Measurements from ENCODE around the gene DEPDC1.
"Not testable (repeated sequence)": the region's sequence is repeated elsewhere in the genome, so short reads cannot be mapped to it uniquely, and the experiment has no call there.

The DEPDC1 gene

DNA sequence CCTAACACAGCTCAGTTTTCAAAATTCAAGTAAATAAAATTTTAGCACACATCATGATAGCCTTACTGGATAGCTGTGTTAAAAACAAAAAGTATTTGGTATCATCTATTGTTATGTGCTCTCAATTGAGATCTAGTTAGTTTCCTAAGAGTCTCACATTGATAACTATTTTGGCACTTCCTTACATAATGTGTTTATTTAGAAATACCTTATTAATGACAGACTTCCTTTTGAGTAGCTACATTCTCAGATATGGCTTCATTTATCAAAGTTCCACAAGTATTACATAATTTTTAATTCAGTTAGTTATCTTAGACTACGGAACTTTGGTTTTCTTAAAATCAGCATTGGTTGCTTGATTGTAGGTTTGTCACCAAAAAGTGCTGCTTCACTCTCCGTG is 20.3 kb downstream of the DEPDC1 start:
- not testable (repeated sequence) for DNase-seq

DNA sequence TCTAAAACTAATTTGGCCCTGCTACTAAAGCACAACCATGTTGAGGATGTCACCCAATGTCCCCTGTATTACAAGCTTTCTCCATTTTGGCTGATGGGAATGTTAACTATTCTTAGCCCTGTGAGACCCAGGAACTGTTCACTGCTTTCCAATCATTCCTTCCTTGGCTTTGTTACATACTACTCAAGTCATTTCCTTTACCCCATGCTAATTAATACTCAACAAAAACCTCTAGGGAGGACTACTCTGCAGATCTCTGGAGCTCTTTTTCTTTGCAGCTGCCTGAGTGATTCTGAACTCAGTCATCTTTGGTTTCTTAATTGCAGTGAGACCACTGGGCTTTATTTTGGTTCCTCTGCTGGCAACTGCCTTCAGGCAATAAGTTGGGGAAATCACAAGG is 23.8 kb downstream of the DEPDC1 start:
- no peak for DNase-seq

GRCh38 chr1:68470388-68470970 is 26.4 kb downstream of the DEPDC1 start:
- peak; percentile 6 for DNase-seq

DNA sequence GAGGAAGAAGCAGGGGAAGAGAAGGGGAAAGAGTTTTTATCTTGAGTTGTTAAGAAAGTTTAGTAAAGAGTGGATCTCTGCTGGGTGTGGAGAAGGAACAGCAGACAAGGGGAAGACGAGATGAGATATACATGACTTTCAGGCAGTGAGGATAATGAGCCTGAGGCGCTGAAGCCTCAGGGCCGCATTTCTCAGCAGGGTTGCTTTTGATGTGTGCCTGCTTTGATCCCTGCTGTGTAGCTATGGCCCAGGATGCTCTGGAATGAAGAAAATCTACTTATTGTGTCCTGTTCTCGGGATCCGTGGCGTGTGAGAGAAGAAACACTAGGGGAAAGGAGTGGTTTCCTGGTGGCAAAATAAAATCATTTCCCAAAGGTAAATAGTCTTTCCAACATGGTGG is 32.0 kb downstream of the DEPDC1 start:
- DNase-seq, result no peak

DNA sequence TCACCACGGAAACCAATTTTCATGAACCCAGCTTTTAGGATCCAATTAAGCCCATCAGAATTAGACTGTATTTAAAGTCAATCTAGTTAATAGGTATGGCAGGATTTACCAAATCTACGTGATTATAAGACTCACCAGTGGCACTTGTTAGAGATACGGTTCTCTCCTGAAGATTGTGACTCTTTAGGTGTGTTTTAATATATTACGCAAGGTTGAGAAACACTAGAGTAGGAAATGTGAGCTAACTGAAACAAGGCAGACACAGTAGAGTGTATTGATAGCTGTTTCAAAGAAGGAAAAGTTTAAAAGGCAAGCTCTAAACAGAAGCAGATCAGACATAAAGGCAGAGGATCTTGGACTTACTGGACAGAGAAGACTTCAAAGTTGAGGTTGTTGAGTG is 35.9 kb downstream of the DEPDC1 start:
- DNase-seq, result no peak

GRCh38 chr1:68459796-68460195 is 37.1 kb downstream of the DEPDC1 start:
- DNase-seq, result no peak

DNA sequence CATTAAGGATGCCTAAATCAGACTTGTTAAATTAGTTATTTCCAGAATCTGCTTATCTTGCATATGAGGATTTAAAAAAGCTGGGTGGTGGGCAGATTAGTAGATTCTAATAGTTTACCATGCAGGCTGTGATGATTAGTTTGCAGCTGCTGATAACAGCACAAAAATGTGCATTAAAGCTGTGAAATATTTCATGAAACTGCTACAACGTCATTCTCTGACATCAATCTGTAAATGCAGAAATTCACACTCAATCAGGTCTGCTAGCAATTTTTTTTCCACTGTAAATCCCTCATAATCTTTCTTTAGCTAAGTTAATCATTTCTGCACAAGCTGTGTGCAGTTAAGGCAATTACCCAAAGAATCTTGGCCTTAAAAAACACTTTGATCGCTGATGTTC is 37.8 kb downstream of the DEPDC1 start:
- no peak for DNase-seq

- DNase-seq, result no peak
Observed at GRCh38 chr1:68456202-68456601, 40.7 kb downstream of the DEPDC1 start.

DNA sequence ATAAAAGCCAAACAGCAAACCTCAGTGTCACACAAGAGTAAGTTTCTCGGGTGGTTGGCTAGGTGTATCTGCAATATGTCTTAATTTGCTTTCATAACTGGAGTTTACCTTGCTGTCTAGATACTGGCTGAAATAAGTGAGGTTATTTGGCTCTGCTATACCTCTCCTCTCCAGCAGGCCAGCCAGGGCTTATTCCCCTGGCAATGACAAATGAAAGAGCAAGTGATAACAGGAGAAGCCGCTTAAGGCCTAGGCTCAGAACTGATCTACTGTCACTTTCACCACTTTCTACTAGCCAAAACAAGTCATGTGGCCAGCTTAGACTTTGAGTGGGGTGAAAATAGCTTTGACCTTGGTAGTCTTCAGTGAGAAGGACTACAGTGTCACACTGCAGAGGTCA is 42.3 kb downstream of the DEPDC1 start:
- DNase-seq, result no peak

- no peak for DNase-seq
Observed at GRCh38 chr1:68453060-68453670, 43.7 kb downstream of the DEPDC1 start.

DNA sequence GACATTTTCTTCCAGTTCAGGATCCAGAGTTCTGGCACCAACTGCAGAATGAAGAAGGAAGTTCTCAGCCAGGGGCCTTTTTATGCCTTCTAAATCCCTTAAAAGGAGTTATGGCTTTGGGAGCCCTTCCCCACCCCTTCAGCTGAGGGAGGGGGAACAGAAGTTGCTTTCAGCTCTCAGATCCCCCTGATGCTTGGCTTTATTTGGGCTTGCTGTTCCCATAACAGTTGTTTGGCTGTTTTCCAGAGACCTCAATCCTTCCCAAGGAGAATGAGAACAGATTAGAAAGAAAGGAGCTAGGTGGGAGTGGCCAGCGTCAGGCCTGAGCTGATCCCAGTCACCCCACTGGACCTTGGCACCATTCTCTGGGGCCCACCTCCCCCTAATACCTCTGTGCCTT is 47.0 kb downstream of the DEPDC1 start, which contains the start of gene RPE65:
RPE65 (minus strand) TSS at position 54 of the 400 bp plus-strand sequence; CDS start at position 5, 49 bp downstream.
- DNase-seq, result no peak

DNA sequence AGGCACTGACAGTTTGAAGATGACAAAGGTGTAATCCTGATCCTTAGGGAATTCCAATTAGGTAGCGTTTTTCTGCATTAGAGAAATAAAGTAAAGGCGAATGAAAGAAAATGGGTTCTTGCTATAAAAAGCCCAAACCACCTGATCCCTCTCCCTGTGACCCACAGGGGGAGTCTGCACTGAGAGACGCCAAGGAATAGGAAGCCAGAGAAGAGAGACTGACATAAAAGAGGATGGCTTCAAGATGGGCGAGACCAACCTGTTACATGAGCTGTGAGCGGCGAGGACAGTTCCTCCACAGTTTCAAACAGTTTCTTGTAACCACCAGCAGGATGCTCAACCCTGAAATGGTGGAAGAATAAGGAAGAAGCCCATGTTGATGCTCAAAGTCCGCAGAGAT is 48.5 kb downstream of the DEPDC1 start:
- DNase-seq, result no peak

- no peak for DNase-seq
Observed at GRCh38 chr1:68445709-68446108, 51.2 kb downstream of the DEPDC1 start.

GRCh38 chr1:68442822-68443556 is 53.9 kb downstream of the DEPDC1 start:
- DNase-seq, result peak; percentile 77

DNA sequence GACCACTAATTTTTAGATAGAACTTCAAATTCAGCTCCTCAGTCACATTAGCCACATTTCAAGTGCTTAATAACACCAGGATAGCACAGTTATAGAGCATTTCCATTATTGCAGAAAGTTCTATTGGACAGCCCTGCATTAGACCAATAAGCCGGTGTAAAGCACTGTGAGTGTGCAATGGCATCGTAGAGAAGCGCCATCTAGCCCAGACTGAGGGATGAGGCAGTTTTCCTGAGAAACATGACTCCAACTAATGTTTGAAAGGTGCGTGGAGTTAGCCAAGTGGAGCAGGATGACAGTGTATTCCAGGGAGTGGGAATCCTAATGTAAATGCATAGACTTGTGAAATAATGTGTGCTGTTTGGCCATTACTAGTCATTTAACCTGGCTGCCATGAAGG is 54.9 kb downstream of the DEPDC1 start:
- no peak for DNase-seq

DNA sequence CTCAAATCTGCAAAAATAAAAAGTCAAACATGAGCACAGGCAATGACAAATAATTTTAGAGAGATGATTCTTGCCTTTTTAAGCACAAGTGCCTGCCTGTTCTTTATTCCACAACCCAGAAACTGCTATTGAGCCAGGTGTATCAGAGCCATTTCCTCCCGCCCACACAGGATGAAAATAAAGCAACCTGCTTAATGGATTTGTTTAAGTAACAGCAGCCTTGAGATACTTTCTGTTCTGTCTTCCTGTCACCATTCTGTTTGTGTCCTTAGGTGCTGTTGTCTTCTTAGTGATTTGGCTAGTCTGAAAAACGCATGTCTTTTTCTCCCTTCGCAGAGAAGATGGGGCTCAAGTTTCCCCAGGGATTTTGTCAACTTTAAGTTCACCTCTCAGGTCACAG is 58.6 kb downstream of the DEPDC1 start:
- DNase-seq, result no peak

GRCh38 chr1:68433395-68433794 is 63.5 kb downstream of the DEPDC1 start:
- no peak for DNase-seq

DNA sequence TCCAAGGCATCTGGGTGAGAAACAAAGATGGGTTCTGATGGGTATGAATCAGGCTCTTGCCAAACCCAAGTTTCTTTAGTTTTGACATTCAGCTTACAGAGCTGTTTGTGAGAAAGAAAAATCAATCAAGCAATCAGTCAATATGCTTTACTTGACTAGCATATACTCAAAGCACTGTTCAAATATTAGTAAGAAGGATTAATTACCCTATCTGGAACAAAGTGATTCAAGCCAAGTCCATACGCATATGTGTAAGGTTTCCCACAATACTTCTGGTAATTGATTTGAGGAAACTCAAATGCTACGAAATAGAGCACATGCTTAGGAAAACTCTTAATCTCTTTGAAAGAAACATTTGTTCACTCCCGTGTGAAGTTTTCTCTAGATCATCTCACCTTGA is 65.8 kb downstream of the DEPDC1 start:
- DNase-seq, result no peak

DNA sequence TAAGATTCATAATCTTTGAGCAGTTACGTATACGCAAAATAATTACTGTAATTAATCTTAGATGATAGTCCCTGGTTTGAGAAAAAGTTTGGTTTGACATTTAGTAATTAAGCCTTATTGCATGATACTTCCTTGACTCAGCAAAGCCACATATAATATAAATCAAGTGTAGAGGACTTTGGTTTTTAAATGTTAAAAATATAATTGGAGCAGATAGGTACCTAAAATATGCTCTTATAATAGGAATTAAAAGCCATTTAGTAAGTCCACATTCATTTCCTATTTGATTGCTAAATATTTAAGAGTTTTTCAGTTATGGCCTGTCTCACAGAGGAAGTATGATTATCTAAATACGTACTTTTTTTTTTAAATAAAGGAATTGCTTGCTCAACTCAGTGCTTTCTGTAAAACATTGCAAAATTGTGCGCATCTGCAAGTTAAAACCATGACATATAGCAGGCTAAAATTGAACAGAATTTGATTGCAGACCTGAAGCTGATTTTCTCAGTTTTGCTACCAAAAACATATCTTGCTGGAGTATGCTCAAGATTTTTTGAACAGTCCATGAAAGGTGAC is 67.6 kb downstream of the DEPDC1 start:
- peak; percentile 84 for DNase-seq

DNA sequence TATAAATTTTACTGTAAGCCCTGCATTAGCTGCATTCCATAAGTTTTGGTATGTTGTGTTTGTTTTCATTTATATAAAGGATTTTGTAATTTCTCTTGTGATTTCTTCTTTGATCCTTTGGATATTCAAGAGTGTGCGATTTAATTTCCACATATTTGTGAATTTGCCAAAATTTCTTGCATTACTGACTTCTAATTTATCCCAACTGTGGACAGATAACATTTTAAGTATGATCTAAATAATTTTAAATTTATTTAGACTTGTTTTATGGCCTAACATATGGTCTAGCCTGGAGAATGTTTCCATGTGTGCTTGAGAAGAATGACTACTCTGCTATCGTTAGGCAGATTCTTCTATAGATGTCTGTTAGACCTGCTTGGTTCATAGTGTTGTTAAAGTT is 70.3 kb downstream of the DEPDC1 start:
- no peak for DNase-seq
